K562 (cell line): ENCODE results near the gene SUSD3. TPM values are rescaled to one million over a fixed set of nuclear protein-coding genes. Genes with fewer than 3 reads are reported as not detected.

ENCODE experiments used
- ARNT ChIP-seq, 2 experiments: fragments of 450-650 bp; IDR thresholded peaks; 2 replicates each; pipeline ENCODE4 v1.6.1; 2016; ENCODE audit warnings: mild to moderate bottlenecking in 1 of 2
- BHLHE40 ChIP-seq: IDR thresholded peaks from 2 replicates; pipeline ENCODE4 v1.6.1; 2011; ENCODE audit warnings: low read length, improper control_type of control experiment
- BRCA1 ChIP-seq, 2 experiments: fragments of 450-650 bp in 1 of 2; sonication (generic) in 1 of 2; formaldehyde crosslinking in 1 of 2; IDR thresholded peaks; 2 replicates each; pipeline versions ENCODE4 v1.5.0 to v1.6.1; 2017 to 2020; ENCODE audit warnings: mild to moderate bottlenecking in 1 of 2, missing genetic modification reagents in 1 of 2
- CHCHD3 ChIP-seq: fragments of 250-450 bp; sonication (Bioruptor Pico); IDR thresholded peaks from 2 replicates; pipeline ENCODE4 v2.1.2; 2022; ENCODE audit warnings: mild to moderate bottlenecking
- ESRRB ChIP-seq: fragments of 250-450 bp; sonication (Bioruptor Pico); IDR thresholded peaks from 2 replicates; pipeline ENCODE4 v1.5.0; 2020; ENCODE audit warnings: mild to moderate bottlenecking, moderate library complexity, borderline replicate concordance
- FOS ChIP-seq: IDR thresholded peaks from 3 replicates; pipeline ENCODE4 v1.6.1; 2011; ENCODE audit not compliant: insufficient read length; ENCODE audit errors: extremely low read depth
- FOSL1 ChIP-seq: fragments of 200-800 bp; sonication (Bioruptor generic); conservative IDR thresholded peaks from 2 replicates; pipeline ENCODE4 v1.6.1; 2016; ENCODE audit warnings: missing genetic modification characterization, missing compliant biosample characterization
- HNRNPL ChIP-seq: fragments of 200-400 bp; formaldehyde crosslinking; IDR thresholded peaks from 2 replicates; pipeline ENCODE4 v1.6.1; 2017; ENCODE audit warnings: low read depth, mild to moderate bottlenecking, low read length
- KAT2B ChIP-seq: IDR thresholded peaks from one replicate; pipeline ENCODE4 v1.6.1; 2012; ENCODE audit warnings: low read depth, mild to moderate bottlenecking, control low read depth, inconsistent platforms, low read length, moderate library complexity
- NCOA6 ChIP-seq: fragments of 450-650 bp; IDR thresholded peaks from 2 replicates; pipeline ENCODE4 v1.6.1; 2017; ENCODE audit warnings: mild to moderate bottlenecking
- PHB ChIP-seq: fragments of 250-450 bp; sonication (Bioruptor Pico); IDR thresholded peaks from 2 replicates; pipeline ENCODE4 v1.5.0; 2021
- POLR2A ChIP-seq: fragments of 450-650 bp; conservative IDR thresholded peaks from 2 replicates; pipeline ENCODE4 v1.6.1; 2016
- POLR2AphosphoS2 ChIP-seq: IDR thresholded peaks from 2 replicates; pipeline ENCODE4 v1.6.1; 2012; ENCODE audit warnings: low read length, improper control_type of control experiment
- POLR2H ChIP-seq: IDR thresholded peaks from 2 replicates; pipeline ENCODE4 v1.6.1; 2016; ENCODE audit warnings: missing genetic modification characterization, low read depth, mild to moderate bottlenecking, control low read depth, missing compliant biosample characterization, moderate library complexity
- SMARCA4 ChIP-seq: fragments of 450-650 bp; IDR thresholded peaks from 2 replicates; pipeline ENCODE4 v1.6.1; 2016
- SMARCE1 ChIP-seq: fragments of 450-650 bp; IDR thresholded peaks from 2 replicates; pipeline ENCODE4 v1.7.1; 2016; ENCODE audit warnings: mild to moderate bottlenecking
- SREBF1 ChIP-seq: fragments of 150-350 bp; IDR thresholded peaks from 2 replicates; pipeline ENCODE4 v1.6.1; 2014; ENCODE audit warnings: antibody characterized with exemption, low read depth, low read length, borderline replicate concordance
- TCF7 ChIP-seq: sonication (generic); IDR thresholded peaks from 2 replicates; pipeline ENCODE4 v1.6.1; 2016; ENCODE audit warnings: antibody characterized with exemption, borderline replicate concordance
- ZNF668 ChIP-seq: fragments of 250-450 bp; sonication (Bioruptor Pico); IDR thresholded peaks from 2 replicates; pipeline ENCODE4 v1.8.0; 2022; ENCODE audit warnings: mild to moderate bottlenecking, inconsistent platforms
- ZNF766 ChIP-seq: fragments of 200-800 bp; sonication (Bioruptor generic); conservative IDR thresholded peaks from 2 replicates; pipeline ENCODE4 v1.6.1; 2016; ENCODE audit warnings: missing genetic modification characterization, missing compliant biosample characterization
- polyA plus RNA-seq, 8 experiments: library from polyadenylated mRNA; depleted of rRNA in 4 of 8; stranded (reverse) in 5 of 8; unstranded in 3 of 8; fragments of >200 nt; fragmentation: Nextera tagmentation in 2 of 8; fragmentation: Illumina TruSeq in 1 of 8; extraction: Ambion mirVana in 2 of 8; extraction: Trizol in 1 of 8; gene quantifications; 2 replicates each; pipeline versions ENCODE4 v1.2.1 to v1.2.3, GENCODE V29; 2011 to 2014; ENCODE audit warnings: inconsistent platforms in 1 of 8, missing spikeins in 1 of 8
- total RNA-seq, 7 experiments: library from RNA; depleted of rRNA in 6 of 7; stranded (reverse); fragments of >200 nt in 6 of 7; fragmentation: Illumina TruSeq in 2 of 7; extraction: Trizol in 2 of 7; gene quantifications; 2 replicates each; pipeline versions ENCODE4 v1.2.1 to v1.2.3, GENCODE V29; 2011 to 2021; ENCODE audit warnings: low replicate concordance in 1 of 7
- TF ChIP-seq, protein P1 (sequence below): fragments of 150-350 bp; conservative IDR thresholded peaks from 2 replicates; pipeline ENCODE4 v1.6.1; 2014; ENCODE audit warnings: low read length
- TF ChIP-seq, protein P2 (sequence below), 2 experiments: fragments of 450-650 bp; conservative IDR thresholded peaks; 2 replicates each; pipeline ENCODE4 v1.6.1; 2017; ENCODE audit warnings: mild to moderate bottlenecking in 2 of 2, moderate library complexity in 2 of 2
- TF ChIP-seq, protein P3 (sequence below): IDR thresholded peaks from 3 replicates; pipeline ENCODE4 v1.6.1; 2011; ENCODE audit warnings: borderline replicate concordance, mild to moderate bottlenecking; ENCODE audit not compliant: insufficient read length, insufficient read depth
- TF ChIP-seq, protein P4 (sequence below): IDR thresholded peaks from 2 replicates; pipeline ENCODE4 v1.6.1; 2014; ENCODE audit warnings: antibody characterized with exemption

The SUSD3 gene
- total and polyA plus RNA-seq, 9 of the 15 experiments (the other 6 are each of a cell fraction or from before 2014, with no cell fraction given), result 1.3 to 21.7 (median 11.4) TPM

DNA sequence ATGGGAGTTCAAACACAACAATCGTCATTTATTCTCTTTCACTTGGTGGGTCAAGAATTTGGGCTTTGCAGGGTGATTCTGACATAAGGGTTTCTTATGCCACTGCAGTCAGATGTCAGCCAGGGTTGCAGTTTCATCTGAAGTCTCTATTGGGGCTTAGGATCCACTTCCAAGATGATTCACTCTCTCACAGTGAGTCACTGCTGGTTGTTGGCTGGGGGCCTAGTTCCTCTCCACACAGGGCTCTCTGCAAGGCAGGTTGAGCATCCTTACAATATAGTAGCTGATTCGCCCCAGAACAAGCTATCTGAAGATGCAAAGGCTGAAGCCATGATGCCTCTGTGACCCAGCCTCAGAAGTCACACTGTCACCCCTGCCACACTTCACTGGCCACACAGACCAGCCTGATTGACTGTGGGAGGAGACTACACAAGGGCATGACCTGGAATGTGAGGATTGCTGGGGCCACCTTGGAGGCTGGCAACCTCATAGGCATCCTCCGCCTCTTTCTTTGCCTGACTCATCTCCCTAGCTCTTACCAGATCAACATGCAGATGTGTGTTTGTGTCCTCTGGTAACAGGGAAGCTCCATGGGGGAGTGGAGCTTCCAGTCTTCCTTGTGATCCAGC is 33.1 kb downstream of the SUSD3 start (continued):
- TF ChIP-seq, protein P1, sequence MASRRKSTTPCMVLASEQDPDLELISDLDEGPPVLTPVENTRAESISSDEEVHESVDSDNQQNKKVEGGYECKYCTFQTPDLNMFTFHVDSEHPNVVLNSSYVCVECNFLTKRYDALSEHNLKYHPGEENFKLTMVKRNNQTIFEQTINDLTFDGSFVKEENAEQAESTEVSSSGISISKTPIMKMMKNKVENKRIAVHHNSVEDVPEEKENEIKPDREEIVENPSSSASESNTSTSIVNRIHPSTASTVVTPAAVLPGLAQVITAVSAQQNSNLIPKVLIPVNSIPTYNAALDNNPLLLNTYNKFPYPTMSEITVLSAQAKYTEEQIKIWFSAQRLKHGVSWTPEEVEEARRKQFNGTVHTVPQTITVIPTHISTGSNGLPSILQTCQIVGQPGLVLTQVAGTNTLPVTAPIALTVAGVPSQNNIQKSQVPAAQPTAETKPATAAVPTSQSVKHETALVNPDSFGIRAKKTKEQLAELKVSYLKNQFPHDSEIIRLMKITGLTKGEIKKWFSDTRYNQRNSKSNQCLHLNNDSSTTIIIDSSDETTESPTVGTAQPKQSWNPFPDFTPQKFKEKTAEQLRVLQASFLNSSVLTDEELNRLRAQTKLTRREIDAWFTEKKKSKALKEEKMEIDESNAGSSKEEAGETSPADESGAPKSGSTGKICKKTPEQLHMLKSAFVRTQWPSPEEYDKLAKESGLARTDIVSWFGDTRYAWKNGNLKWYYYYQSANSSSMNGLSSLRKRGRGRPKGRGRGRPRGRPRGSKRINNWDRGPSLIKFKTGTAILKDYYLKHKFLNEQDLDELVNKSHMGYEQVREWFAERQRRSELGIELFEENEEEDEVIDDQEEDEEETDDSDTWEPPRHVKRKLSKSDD, result no peak
- TF ChIP-seq TCF7 (no peak), FOS (peak; percentile 56), ARNT (IDR thresholded peaks at IDR 0.05) (no peak), POLR2H (tag) (no peak), SMARCE1 (peak; percentile 37; the same call in 1 of the 2 replicates), NCOA6 (no peak), PHB (CRISPR knock-in tag) (no peak), CHCHD3 (CRISPR knock-in tag) (no peak), POLR2AphosphoS2 (no peak), ZNF668 (CRISPR knock-in tag) (no peak), ESRRB (CRISPR knock-in tag) (no peak), BHLHE40 (no peak), ZNF766 (CRISPR knock-in tag) (peak; percentile 78), BRCA1 (IDR thresholded peaks at IDR 0.05) (no peak), BRCA1 (CRISPR knock-in tag; IDR thresholded peaks at IDR 0.05) (no peak), FOSL1 (peak; percentile 93), SREBF1 (no peak), HNRNPL (no peak), KAT2B (no peak), SMARCA4 (peak; percentile 48; the same call in 1 of the 2 replicates), POLR2A (no peak)
- TF ChIP-seq, protein P2, sequence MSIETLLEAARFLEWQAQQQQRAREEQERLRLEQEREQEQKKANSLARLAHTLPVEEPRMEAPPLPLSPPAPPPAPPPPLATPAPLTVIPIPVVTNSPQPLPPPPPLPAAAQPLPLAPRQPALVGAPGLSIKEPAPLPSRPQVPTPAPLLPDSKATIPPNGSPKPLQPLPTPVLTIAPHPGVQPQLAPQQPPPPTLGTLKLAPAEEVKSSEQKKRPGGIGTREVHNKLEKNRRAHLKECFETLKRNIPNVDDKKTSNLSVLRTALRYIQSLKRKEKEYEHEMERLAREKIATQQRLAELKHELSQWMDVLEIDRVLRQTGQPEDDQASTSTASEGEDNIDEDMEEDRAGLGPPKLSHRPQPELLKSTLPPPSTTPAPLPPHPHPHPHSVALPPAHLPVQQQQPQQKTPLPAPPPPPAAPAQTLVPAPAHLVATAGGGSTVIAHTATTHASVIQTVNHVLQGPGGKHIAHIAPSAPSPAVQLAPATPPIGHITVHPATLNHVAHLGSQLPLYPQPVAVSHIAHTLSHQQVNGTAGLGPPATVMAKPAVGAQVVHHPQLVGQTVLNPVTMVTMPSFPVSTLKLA (conservative IDR thresholded peaks at IDR 0.05), result no peak
- TF ChIP-seq, protein P3, sequence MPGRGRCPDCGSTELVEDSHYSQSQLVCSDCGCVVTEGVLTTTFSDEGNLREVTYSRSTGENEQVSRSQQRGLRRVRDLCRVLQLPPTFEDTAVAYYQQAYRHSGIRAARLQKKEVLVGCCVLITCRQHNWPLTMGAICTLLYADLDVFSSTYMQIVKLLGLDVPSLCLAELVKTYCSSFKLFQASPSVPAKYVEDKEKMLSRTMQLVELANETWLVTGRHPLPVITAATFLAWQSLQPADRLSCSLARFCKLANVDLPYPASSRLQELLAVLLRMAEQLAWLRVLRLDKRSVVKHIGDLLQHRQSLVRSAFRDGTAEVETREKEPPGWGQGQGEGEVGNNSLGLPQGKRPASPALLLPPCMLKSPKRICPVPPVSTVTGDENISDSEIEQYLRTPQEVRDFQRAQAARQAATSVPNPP, result no peak
- TF ChIP-seq, protein P4, sequence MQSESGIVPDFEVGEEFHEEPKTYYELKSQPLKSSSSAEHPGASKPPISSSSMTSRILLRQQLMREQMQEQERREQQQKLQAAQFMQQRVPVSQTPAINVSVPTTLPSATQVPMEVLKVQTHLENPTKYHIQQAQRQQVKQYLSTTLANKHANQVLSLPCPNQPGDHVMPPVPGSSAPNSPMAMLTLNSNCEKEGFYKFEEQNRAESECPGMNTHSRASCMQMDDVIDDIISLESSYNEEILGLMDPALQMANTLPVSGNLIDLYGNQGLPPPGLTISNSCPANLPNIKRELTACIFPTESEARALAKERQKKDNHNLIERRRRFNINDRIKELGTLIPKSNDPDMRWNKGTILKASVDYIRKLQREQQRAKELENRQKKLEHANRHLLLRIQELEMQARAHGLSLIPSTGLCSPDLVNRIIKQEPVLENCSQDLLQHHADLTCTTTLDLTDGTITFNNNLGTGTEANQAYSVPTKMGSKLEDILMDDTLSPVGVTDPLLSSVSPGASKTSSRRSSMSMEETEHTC, result no peak
